ENCODE data around the gene LPP.

Gene LPP

DNA sequence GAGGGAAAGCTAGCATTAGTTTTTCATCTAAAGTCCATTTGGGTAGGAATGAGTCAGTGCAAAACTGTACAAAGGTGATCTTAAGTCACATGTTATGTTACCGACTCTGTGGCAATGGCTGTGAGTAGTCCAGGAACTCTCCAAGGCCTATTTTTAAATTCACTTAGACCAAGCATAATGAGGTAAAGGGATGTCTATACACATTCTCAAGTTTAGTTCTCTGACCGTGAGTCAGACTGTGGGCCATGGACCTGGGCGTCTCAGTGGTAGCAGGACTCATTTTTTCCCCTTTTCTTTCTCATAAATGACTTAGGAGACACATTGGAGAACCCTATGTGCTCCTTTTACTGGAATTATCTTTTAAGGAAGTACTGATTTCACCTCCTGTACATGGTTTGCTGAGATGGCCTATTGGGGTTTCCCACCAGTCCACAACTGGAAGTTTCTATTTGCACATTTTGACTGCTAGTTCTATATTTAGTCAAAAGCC lies 529.1 kb downstream of the LPP start:
- H3K36me3 ChIP-seq (ENCODE audit: insufficient read depth, low read length) = no peaks in the 10 kb centered on the region
- H3K4me1 ChIP-seq (ENCODE audit: insufficient read depth, low read length) = peaks cover 28% of the 10 kb centered on the region
- no peaks in the 10 kb centered on the region for H3K9me3 ChIP-seq (ENCODE audit: control insufficient read depth, insufficient read depth, low read length)
- H3K9ac ChIP-seq (ENCODE audit: low read depth, low read length) = no peak overlapping the region

DNA sequence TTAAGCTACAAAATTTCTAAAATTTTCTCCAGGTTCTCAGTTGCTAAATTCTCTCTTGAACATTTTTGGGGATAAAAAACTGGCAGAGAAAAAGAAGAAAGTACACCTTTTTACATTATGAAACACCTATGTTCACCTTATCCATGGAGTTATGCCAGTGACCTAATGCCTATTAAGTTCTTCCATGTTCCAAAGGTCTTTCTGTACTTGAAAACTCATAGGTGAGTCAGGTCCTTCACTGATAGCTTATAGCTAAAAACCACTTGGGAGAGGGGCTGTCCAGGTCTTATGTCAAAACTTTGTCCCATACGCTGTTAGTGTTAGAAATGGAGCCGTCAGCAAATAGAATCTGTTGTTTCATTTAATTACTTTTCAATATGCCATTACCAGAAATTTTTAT lies 530.3 kb downstream of the LPP start:
- H3K4me1 ChIP-seq (ENCODE audit: insufficient read depth, low read length) = peaks cover 21% of the 10 kb centered on the region
- no peaks in the 10 kb centered on the region for H3K9me3 ChIP-seq (ENCODE audit: control insufficient read depth, insufficient read depth, low read length)
- H3K9ac ChIP-seq (ENCODE audit: low read depth, low read length) = no peak overlapping the region
- H3K36me3 ChIP-seq (ENCODE audit: insufficient read depth, low read length) = no peaks in the 10 kb centered on the region

DNA sequence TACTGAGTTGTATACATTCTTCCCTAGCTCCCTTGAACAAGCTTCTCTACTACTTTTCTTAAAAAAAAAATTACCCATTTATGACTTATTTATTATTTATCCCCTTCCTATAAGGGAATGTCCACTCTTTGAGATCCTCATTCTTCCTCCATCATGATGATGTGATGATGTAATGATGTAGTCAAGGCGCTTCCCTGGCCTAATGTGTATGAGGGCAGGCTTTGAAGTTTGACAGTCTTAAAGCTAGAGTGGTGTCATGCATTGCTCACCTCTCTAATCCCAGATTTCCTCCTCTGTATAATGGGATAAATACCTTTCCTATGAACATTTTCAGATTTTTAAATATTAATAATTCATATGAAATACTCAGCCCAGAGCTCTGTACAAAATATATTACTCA lies 531.8 kb downstream of the LPP start:
- no peaks in the 10 kb centered on the region for H3K36me3 ChIP-seq (ENCODE audit: insufficient read depth, low read length)
- H3K9me3 ChIP-seq (ENCODE audit: control insufficient read depth, insufficient read depth, low read length) = no peaks in the 10 kb centered on the region
- H3K4me1 ChIP-seq (ENCODE audit: insufficient read depth, low read length) = peaks cover 8% of the 10 kb centered on the region
- no peak overlapping the region for H3K9ac ChIP-seq (ENCODE audit: low read depth, low read length)

DNA sequence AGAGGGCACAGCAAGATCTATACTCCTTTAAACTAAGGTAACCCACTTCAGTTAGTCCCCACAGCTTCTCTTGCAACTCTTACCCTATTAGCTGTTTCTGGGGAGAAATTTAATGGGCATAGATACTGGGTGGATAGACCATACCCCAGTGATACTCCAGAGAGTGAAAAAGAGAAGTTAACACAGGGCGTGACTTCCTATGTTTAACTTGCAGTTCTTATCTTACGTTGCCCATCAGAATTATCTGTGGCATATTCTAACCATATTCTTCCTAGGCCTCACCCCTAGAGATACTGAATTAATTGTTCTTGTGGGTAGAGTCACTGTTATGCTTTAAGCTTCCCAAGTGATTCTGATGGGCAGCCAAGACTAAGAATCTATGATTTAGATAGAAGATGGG lies 532.4 kb downstream of the LPP start:
- no peaks in the 10 kb centered on the region for H3K9me3 ChIP-seq (ENCODE audit: control insufficient read depth, insufficient read depth, low read length)
- H3K4me1 ChIP-seq (ENCODE audit: insufficient read depth, low read length) = peaks cover 8% of the 10 kb centered on the region
- H3K36me3 ChIP-seq (ENCODE audit: insufficient read depth, low read length) = no peaks in the 10 kb centered on the region
- no peak overlapping the region for H3K9ac ChIP-seq (ENCODE audit: low read depth, low read length)

DNA sequence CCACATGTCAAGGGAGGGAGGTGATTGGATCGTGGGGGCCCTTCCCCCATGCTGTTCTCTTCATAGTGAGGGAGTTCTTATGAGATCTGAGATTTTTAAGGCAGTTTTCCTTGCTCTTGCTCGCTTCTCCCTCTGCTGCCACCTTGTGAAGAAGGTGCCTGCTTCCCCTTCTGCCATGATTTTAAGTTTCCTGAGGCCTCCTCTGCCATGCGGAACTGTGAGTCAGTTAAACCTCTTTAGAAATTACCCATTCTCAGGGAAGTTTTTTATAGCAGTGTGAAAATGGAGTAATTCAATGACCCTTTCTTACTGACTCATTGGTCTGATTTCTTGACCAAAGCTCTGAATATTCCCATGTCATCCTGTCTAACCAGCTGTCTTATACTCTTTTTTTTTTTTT lies 533.4 kb downstream of the LPP start:
- Histone ChIP-seq H3K4me1 (ENCODE audit: insufficient read depth, low read length) (peaks cover 8% of the 10 kb centered on the region), H3K9ac (ENCODE audit: low read depth, low read length) (no peak overlapping the region), H3K9me3 (ENCODE audit: control insufficient read depth, insufficient read depth, low read length) (no peaks in the 10 kb centered on the region), H3K36me3 (ENCODE audit: insufficient read depth, low read length) (no peaks in the 10 kb centered on the region)

DNA sequence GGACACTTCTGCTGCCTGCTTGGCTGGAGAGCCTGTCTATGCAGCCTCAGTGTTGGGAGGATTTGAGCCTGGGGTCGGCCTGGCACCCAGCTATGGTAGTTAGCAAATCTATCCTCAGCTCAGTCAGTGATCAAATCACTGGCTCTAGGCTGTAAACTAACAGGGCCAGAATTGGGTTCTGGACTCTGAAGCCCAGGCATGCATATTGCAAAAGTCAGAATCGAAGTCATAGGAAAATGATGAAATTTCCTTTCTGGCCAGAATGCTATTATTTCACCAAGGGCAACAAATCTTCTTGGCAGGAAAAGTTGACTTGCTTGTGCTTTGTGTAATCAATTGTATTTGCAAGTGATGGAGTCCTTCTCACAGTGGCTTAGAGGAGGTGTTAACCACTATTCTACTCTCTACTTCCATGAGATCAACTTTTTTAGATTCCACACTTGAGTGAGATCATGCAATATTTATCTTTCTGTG lies 535.2 kb downstream of the LPP start:
- Histone ChIP-seq H3K9ac (ENCODE audit: low read depth, low read length) (no peak overlapping the region), H3K9me3 (ENCODE audit: control insufficient read depth, insufficient read depth, low read length) (no peaks in the 10 kb centered on the region), H3K36me3 (ENCODE audit: insufficient read depth, low read length) (no peaks in the 10 kb centered on the region), H3K4me1 (ENCODE audit: insufficient read depth, low read length) (peaks cover 8% of the 10 kb centered on the region)

DNA sequence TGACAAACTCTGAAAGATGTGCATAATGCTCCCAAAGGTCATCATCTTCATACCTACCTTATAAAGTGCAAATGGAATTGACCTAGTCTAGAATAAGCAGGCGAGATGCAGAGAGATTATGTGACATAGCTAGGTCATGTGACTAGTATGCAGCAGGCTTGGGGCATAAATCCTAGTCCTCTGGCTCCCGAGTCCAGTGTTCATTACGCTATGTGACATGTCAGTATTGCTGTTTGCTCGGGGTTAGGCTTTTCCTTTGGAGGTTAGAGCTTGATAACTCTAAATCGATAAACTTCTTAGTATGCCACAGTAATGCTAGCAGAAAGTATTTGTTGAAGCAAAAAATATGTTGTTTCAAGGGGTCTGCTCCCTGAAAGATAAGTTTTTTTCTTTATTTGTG lies 536.1 kb downstream of the LPP start:
- no peaks in the 10 kb centered on the region for H3K9me3 ChIP-seq (ENCODE audit: control insufficient read depth, insufficient read depth, low read length)
- H3K4me1 ChIP-seq (ENCODE audit: insufficient read depth, low read length) = peaks cover 8% of the 10 kb centered on the region
- H3K36me3 ChIP-seq (ENCODE audit: insufficient read depth, low read length) = no peaks in the 10 kb centered on the region
- H3K9ac ChIP-seq (ENCODE audit: low read depth, low read length) = no peak overlapping the region

DNA sequence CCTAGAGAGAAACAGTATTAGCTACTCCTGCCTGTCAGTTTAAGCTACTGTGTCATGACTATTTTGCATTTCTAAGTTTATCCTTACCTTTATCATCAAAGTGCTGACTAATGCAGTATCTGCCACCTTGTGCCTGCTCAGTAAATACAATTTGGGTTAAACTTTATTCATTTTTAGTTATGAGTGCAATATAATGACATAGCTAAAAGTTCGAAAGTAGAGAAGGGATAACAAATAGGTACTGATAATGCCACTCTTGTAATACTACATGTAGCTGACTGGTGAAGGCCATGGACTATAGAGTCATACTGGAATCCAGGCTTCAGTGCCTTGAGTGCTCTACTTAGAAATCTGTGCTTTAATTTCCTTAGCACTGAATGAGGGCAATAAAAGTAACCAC lies 537.0 kb downstream of the LPP start:
- Histone ChIP-seq H3K4me1 (ENCODE audit: insufficient read depth, low read length) (peaks cover 8% of the 10 kb centered on the region), H3K36me3 (ENCODE audit: insufficient read depth, low read length) (no peaks in the 10 kb centered on the region), H3K9ac (ENCODE audit: low read depth, low read length) (no peak overlapping the region), H3K9me3 (ENCODE audit: control insufficient read depth, insufficient read depth, low read length) (no peaks in the 10 kb centered on the region)

DNA sequence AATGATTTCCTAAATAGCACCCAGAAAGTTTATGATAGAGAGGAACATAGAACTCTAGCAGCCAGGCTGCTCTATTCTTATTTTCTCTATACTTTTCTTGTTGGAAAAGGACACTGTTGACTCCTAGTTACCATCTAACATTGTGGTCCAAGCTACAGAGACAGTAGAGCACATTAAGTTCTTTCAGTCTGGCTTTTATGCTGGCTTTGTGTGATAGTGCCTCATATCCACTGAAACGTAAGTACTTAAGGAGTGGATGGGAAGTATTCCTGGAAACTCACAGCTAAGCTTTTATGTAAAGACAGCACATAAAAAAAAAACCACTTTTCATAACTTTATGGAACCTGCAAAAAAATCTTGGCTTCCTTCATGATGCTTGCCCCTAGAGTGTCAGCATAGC lies 537.7 kb downstream of the LPP start:
- H3K9ac ChIP-seq (ENCODE audit: low read depth, low read length) = no peak overlapping the region
- no peaks in the 10 kb centered on the region for H3K36me3 ChIP-seq (ENCODE audit: insufficient read depth, low read length)
- peaks cover 7% of the 10 kb centered on the region for H3K4me1 ChIP-seq (ENCODE audit: insufficient read depth, low read length)
- no peaks in the 10 kb centered on the region for H3K9me3 ChIP-seq (ENCODE audit: control insufficient read depth, insufficient read depth, low read length)

DNA sequence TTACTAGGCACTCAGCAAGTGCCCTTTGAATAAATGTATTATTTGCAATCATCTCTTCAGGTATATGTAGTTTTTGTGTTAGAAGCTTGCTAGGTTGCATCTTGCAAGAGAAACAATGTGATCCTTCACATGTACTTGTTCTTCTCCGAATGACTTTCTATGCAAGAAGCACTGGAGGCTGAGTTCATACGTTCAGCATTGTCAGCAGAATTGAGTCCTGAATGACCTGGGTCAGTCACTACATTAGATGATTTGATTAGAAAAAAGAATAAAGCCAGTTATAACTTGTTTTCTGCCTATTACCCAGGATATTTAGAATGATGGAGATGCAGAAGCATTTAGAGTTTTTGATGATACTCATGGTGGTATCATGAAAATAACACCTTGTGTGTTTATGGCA lies 538.7 kb downstream of the LPP start:
- H3K4me1 ChIP-seq (ENCODE audit: insufficient read depth, low read length) = 0 out of 2 replicates have a peak, but pooled peaks cover 6% of the 10 kb centered on the region
- H3K9ac ChIP-seq (ENCODE audit: low read depth, low read length) = no peak overlapping the region

DNA sequence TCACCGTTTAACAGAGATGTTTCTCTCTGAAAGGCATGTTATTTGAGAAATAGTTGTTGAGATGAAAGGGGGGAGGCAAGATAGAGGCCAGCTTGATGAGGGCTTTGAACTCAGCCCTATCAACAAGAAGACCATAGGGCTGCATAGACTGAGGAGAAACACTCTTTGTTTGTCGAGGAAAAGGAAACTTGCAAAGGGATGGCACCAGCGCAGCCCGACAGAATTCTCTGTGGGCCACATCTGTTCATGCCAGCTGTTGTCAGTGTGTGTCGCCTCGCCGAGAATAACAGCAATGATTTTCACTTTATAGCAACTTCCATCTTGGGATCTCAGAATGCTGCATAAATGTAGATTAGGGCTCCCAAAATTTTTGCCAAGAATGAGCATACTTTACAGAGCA lies 539.5 kb downstream of the LPP start:
- Histone ChIP-seq H3K9me3 (ENCODE audit: control insufficient read depth, insufficient read depth, low read length) (no peaks in the 10 kb centered on the region), H3K36me3 (ENCODE audit: insufficient read depth, low read length) (no peaks in the 10 kb centered on the region), H3K4me1 (ENCODE audit: insufficient read depth, low read length) (0 out of 2 replicates have a peak, but pooled peaks cover 6% of the 10 kb centered on the region), H3K9ac (ENCODE audit: low read depth, low read length) (no peak overlapping the region)

More for the DNA sequence above, 538.7 kb downstream of the LPP start:
- no peaks in the 10 kb centered on the region for H3K36me3 ChIP-seq (ENCODE audit: insufficient read depth, low read length)
- H3K9me3 ChIP-seq (ENCODE audit: control insufficient read depth, insufficient read depth, low read length) = no peaks in the 10 kb centered on the region

DNA sequence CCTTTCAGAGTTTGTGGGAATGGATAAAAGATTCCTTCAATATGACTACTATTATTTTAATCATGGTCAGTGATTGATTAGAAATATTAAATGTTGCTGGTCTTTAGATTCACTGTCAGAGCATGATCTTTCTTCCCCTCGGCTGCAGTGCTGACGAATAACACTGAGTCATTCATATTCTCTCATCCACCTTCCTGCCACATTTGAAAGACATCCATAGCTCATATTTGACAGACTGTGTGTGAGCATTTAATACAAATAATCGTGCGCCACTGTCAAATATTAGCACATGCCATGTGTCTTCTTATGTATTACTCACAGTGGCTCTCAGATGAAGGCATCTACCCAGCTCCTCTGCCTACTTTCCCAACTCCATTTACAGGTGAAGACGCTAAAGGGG lies 541.3 kb downstream of the LPP start:
- H3K9ac ChIP-seq (ENCODE audit: low read depth, low read length) = no peak overlapping the region

DNA sequence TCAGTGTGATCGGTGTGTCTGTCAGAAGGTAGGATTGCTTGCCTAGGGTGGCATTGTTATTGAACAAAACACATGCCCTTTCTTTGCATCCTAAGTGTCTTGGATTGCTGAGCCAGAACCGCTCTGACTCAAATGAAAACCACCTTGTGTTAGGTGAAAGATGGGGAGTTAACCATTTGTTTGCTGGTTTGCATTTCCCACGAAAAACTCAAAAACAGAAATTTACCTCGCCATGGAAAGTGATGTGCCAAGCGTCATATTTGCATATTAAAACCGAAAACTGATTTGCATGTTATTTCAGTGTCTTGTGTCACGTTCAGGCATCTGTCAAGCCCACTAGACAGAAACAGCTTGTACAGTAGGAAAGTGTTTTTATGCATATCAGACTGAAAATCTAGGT lies 543.2 kb downstream of the LPP start:
- no peak overlapping the region for H3K9ac ChIP-seq (ENCODE audit: low read depth, low read length)
- H3K4me1 ChIP-seq (ENCODE audit: insufficient read depth, low read length) = 0 out of 2 replicates have a peak, but pooled peaks cover 6% of the 10 kb centered on the region
- no peaks in the 10 kb centered on the region for H3K36me3 ChIP-seq (ENCODE audit: insufficient read depth, low read length)
- H3K9me3 ChIP-seq (ENCODE audit: control insufficient read depth, insufficient read depth, low read length) = no peaks in the 10 kb centered on the region

More for the DNA sequence above, 541.3 kb downstream of the LPP start:
- no peaks in the 10 kb centered on the region for H3K36me3 ChIP-seq (ENCODE audit: insufficient read depth, low read length)
- H3K4me1 ChIP-seq (ENCODE audit: insufficient read depth, low read length) = 0 out of 2 replicates have a peak, but pooled peaks cover 6% of the 10 kb centered on the region
- H3K9me3 ChIP-seq (ENCODE audit: control insufficient read depth, insufficient read depth, low read length) = no peaks in the 10 kb centered on the region

DNA sequence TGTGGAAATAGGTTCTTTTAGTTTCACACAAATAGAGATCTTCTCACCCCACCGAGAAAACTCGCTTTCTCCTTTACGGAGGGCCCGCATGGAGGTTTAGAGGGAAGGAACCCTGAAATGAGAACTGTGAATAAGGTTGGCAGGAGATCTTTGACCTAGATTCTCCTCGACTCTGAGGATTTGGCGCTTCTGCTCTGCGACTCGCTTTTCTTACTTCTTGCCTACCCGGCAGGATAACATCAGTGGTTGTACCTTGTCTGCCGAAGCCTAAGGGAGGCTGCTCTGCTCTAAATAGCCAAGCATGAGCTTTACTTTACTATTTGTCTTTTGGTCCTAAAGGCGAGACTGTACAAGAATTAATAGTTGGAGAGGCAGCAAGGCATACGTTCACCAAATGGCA lies 544.5 kb downstream of the LPP start:
- Histone ChIP-seq H3K36me3 (ENCODE audit: insufficient read depth, low read length) (no peaks in the 10 kb centered on the region), H3K9me3 (ENCODE audit: control insufficient read depth, insufficient read depth, low read length) (no peaks in the 10 kb centered on the region), H3K9ac (ENCODE audit: low read depth, low read length) (no peak overlapping the region), H3K4me1 (ENCODE audit: insufficient read depth, low read length) (0 out of 2 replicates have a peak, but pooled peaks cover 6% of the 10 kb centered on the region)

DNA sequence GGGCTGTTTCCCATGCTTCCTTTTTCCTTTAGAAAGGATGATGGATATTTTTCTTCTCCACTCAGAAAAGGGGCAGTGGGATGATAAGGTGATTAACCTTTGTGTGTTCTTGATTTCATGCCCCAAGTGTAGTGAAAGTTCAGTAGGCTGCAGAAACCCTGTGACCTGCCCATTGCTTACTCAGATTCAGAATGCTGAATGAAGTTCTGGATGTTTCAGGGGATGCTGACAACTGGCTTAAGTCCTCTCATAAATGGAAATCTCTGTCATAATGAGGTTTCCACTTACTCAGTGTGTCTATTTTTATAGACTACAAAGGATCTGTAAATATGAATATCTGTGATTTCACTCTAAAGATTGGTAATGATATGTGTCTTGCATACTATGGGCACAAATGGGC lies 546.5 kb downstream of the LPP start:
- Histone ChIP-seq H3K4me1 (ENCODE audit: insufficient read depth, low read length) (0 out of 2 replicates have a peak, but pooled peaks cover 6% of the 10 kb centered on the region), H3K9me3 (ENCODE audit: control insufficient read depth, insufficient read depth, low read length) (no peaks in the 10 kb centered on the region), H3K9ac (ENCODE audit: low read depth, low read length) (no peak overlapping the region), H3K36me3 (ENCODE audit: insufficient read depth, low read length) (no peaks in the 10 kb centered on the region)

DNA sequence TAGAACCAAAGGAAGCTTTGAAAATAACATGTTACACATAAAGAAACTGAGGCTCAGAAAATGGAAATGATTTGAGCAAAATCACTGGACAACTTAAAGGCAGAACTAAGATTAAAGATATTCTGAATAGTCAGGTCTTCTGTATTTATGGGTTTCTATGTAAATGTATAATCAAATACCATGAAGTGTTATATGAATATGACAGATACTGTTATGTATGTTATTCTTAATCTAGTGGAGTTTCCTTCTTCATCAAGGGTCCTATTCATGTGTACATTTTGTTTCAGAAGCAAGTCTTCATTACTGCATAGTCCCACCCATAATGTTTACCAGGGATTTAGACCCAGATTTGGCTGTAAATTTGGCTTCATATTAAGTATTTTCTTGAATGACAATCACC lies 547.0 kb downstream of the LPP start:
- Histone ChIP-seq H3K9me3 (ENCODE audit: control insufficient read depth, insufficient read depth, low read length) (no peaks in the 10 kb centered on the region), H3K4me1 (ENCODE audit: insufficient read depth, low read length) (0 out of 2 replicates have a peak, but pooled peaks cover 6% of the 10 kb centered on the region), H3K36me3 (ENCODE audit: insufficient read depth, low read length) (no peaks in the 10 kb centered on the region), H3K9ac (ENCODE audit: low read depth, low read length) (no peak overlapping the region)
